Natural killer cell (primary cell): ENCODE results near the gene SLN. TPM values are rescaled to one million over a fixed set of nuclear protein-coding genes. Genes with fewer than 3 reads are reported as not detected.

Experiments
- ATAC-seq, 3 donors: fragments of 150-1000 bp in 2 of 3; fragments of 200-7000 bp in 1 of 3; cut with Tn5 transposase; 1 replicate in 1 of 3; 2 replicates in 2 of 3; pipeline ENCODE4 v1.10.0; 2021; ENCODE audit warnings: mild to moderate bottlenecking in 2 of 3, moderate library complexity in 2 of 3
- DNase-seq, 2 donors: peaks; one replicate each; pipeline versions ENCODE4 v3.0.0 to v3.0.0-alpha.2; 2013 to 2021; ENCODE audit warnings: mixed read lengths in 1 of 2
- H3K27ac ChIP-seq: one replicate; pipeline ENCODE4 v1.5.1; 2013; ENCODE audit warnings: mild to moderate bottlenecking, low read length
- H3K27me3 ChIP-seq: one replicate; pipeline ENCODE4 v1.6.1; 2013; ENCODE audit warnings: low read length; ENCODE audit not compliant: control insufficient read depth, insufficient read depth
- H3K36me3 ChIP-seq: one replicate; pipeline ENCODE4 v1.6.1; 2013; ENCODE audit warnings: low read length; ENCODE audit not compliant: control insufficient read depth, insufficient read depth
- H3K4me1 ChIP-seq: one replicate; pipeline ENCODE4 v1.6.1; 2013; ENCODE audit warnings: low read length; ENCODE audit not compliant: control insufficient read depth, insufficient read depth
- H3K4me3 ChIP-seq: one replicate; pipeline ENCODE4 v1.5.1; 2013; ENCODE audit warnings: low read length
- H3K9me3 ChIP-seq: one replicate; pipeline ENCODE4 v1.6.1; 2013; ENCODE audit warnings: low read length; ENCODE audit not compliant: control insufficient read depth, insufficient read depth
- H3K27ac Mint-ChIP-seq, 2 donors: one replicate each; pipeline ENCODE4 v1.8.0; 2022; ENCODE audit warnings: mild to moderate bottlenecking in 2 of 2, mixed read lengths in 2 of 2, moderate library complexity in 1 of 2
- H3K27me3 Mint-ChIP-seq, 2 donors: one replicate each; pipeline ENCODE4 v1.8.0; 2022; ENCODE audit warnings: low read depth in 2 of 2, mixed read lengths in 2 of 2
- H3K36me3 Mint-ChIP-seq: one replicate; pipeline ENCODE4 v1.8.0; 2022; ENCODE audit warnings: mixed read lengths
- H3K4me1 Mint-ChIP-seq, 2 donors: one replicate each; pipeline ENCODE4 v1.8.0; 2022; ENCODE audit warnings: mixed read lengths in 2 of 2
- H3K4me3 Mint-ChIP-seq: one replicate; pipeline ENCODE4 v1.8.0; 2022; ENCODE audit warnings: mild to moderate bottlenecking, moderate library complexity, mixed read lengths
- H3K9me3 Mint-ChIP-seq, 2 donors: one replicate each; pipeline ENCODE4 v1.8.0; 2022; ENCODE audit warnings: mixed read lengths in 2 of 2
- CTCF ChIP-seq: fragments of 200-600 bp; IDR thresholded peaks from one replicate; pipeline ENCODE4 v1.8.0; 2022; ENCODE audit warnings: antibody characterized with exemption
- WGBS: methylation state at CpG from one replicate; pipeline ENCODE4 v1.1.7; 2013; ENCODE audit warnings: missing lambda C conversion rate; ENCODE audit not compliant: insufficient coverage; 5-methylcytosine and 5-hydroxymethylcytosine counted together
- intact Hi-C: fragments of 100-400 bp; cut with micrococcal nuclease; formaldehyde crosslinking; loops from one replicate; pipeline ENCODE4 v1.14.2; 2022
- total RNA-seq, 4 donors: library from RNA; stranded (reverse); fragments of 120-200 nt in 1 of 4; gene quantifications; one replicate each; pipeline versions ENCODE4 v1.2.3 to v1.2.4, GENCODE V29; 2013 to 2022

The SLN gene
- total RNA-seq, 3 donors from 2014 or later (not counting 1 experiment from before 2014, with no cell fraction given), result not detected

DNA sequence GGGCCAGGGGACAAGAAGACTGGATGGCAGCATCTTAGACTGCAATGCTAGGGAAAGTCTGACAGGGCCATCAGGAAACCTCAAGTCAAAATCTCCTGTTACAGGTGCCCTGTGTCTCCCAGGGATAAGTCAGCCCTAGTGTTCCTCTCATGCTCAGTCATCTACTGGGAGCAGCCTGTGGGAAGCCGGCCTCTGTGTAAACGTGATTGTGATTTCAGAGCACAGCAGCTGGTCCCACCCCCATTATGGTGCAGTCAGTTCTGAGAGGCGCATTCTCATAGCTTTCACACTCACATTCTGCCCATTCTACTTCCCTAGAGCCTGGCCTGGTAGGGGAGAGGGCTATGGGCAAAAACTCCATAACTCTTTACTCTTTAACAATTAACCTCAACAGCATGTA is 7.2 kb upstream of the SLN start:
- intact Hi-C loops, result no loop called here
- no peaks in the 10 kb centered on the region for H3K36me3 ChIP-seq
- ATAC-seq (no peak), DNase-seq (no peak)
- H3K27ac ChIP-seq, result no peak overlapping the region
- H3K36me3 Mint-ChIP-seq, result no peaks in the 10 kb centered on the region
- H3K9me3 Mint-ChIP-seq, result peaks cover 0 to 2% of the 10 kb centered on the region in 2 donors
- no peak overlapping the region for H3K27ac Mint-ChIP-seq
- no peak overlapping the region for H3K4me3 ChIP-seq
- no peaks in the 10 kb centered on the region for H3K9me3 ChIP-seq
- H3K4me1 ChIP-seq, result no peaks in the 10 kb centered on the region
- no peak for TF ChIP-seq CTCF
- no peak overlapping the region for H3K4me3 Mint-ChIP-seq
- no peaks in the 10 kb centered on the region for H3K4me1 Mint-ChIP-seq
- no peaks in the 10 kb centered on the region for H3K27me3 ChIP-seq
- 55% methylated on average over 2 of the region's 3 CpGs for WGBS
- H3K27me3 Mint-ChIP-seq, result peaks cover 6 to 7% of the 10 kb centered on the region in 2 donors

DNA sequence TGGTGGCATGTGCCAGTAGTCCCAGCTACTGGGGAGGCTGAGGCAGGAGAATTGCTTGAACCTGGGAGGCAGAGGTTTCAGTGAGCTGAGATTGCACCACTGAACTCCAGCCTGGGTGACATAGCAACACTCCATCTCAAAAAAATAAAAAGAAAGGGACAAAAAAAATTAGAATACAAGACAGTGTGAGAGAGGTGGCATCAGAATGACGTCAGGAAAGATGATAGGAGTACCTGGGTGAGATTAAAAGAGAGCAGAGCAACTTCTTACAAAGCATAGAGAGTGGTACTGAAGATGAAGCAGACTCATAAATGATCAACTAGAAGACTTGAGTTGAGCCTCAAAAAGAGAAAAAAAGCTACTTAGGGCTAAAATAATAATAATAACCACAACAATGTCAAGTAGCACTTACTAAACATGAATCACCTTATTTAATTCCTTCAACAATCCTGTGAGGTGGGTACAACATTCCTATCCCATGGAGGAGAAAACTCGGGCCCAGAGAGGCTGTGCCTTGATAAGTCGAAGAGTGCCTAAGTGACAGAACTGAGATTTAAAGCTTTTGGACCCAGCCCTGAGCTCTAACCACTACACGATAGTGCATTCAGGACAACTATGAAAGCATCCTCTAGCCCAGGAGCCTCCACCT is 5.2 kb upstream of the SLN start:
- H3K4me1 ChIP-seq, result no peaks in the 10 kb centered on the region
- TF ChIP-seq CTCF, result no peak
- Mint-ChIP-seq H3K4me1 (no peaks in the 10 kb centered on the region), H3K27me3 (peaks cover 6% of the 10 kb centered on the region in 2 donors), H3K9me3 (peaks cover 0 to 2% of the 10 kb centered on the region in 2 donors), H3K27ac (no peak overlapping the region), H3K4me3 (no peak overlapping the region), H3K36me3 (no peaks in the 10 kb centered on the region)
- no peaks in the 10 kb centered on the region for H3K9me3 ChIP-seq
- intact Hi-C loops, result no loop called here
- no peaks in the 10 kb centered on the region for H3K36me3 ChIP-seq
- DNase-seq, result no peak
- no peak overlapping the region for H3K4me3 ChIP-seq
- H3K27ac ChIP-seq, result no peak overlapping the region
- H3K27me3 ChIP-seq, result no peaks in the 10 kb centered on the region
- ATAC-seq, result no peak
- 76% methylated on average over 4 of the region's 4 CpGs for WGBS

DNA sequence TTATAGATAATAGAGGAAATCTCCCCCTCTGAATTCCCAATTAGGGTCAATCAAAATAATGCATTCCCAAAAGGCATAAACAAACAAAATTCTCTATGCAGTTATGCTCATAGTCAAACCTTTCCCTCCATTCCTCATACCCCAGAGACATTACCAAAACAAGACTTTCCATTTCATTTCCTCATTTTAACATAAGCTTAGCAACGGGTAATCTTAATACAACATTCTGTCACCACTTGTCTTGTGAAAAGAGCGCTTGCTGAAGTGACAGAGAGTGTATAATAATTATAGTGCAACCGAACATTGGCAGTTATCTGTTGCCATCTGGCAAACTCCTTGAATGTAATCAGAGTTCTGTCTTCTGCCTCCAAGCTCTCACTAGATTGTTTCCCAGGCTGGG is 1.2 kb upstream of the SLN start:
- Mint-ChIP-seq H3K27me3 (peaks cover 11 to 14% of the 10 kb centered on the region in 2 donors), H3K9me3 (peaks cover 0 to 2% of the 10 kb centered on the region in 2 donors), H3K4me3 (no peak overlapping the region), H3K4me1 (no peaks in the 10 kb centered on the region), H3K36me3 (no peaks in the 10 kb centered on the region), H3K27ac (no peak overlapping the region)
- H3K36me3 ChIP-seq, result no peaks in the 10 kb centered on the region
- no peak overlapping the region for H3K27ac ChIP-seq
- no peak for TF ChIP-seq CTCF
- no peak overlapping the region for H3K4me3 ChIP-seq
- H3K4me1 ChIP-seq, result no peaks in the 10 kb centered on the region
- 64% methylated on average over 3 of the region's 3 CpGs for WGBS
- H3K27me3 ChIP-seq, result peaks cover 2% of the 10 kb centered on the region
- DNase-seq (no peak), ATAC-seq (no peak)
- H3K9me3 ChIP-seq, result no peaks in the 10 kb centered on the region
- intact Hi-C loops, result no loop called here

DNA sequence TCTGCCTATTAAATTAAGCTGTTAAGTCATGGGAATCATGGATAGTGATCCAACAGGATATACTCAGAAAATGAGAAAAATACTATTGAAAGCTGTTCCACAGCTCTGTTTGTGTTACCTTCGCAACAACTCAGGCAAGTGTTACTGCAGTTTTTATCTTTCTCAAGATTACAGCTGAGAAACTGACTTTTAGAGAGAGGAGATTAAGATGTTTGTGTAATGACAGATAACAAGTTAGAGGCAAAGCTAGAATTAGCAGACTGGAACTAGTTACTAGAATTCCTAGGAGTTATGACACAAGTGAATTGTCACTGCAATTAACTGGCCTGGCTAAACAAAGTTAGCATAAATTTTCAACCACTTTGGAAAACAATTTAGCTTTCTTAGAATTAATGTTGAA is 1.6 kb downstream of the SLN start:
- no peaks in the 10 kb centered on the region for H3K9me3 Mint-ChIP-seq

More for the DNA sequence above, 1.6 kb downstream of the SLN start:
- Histone ChIP-seq H3K27ac (no peak overlapping the region), H3K27me3 (peaks cover 2% of the 10 kb centered on the region), H3K36me3 (no peaks in the 10 kb centered on the region), H3K4me1 (no peaks in the 10 kb centered on the region), H3K9me3 (no peaks in the 10 kb centered on the region), H3K4me3 (no peak overlapping the region)
- intact Hi-C loops, result no loop called here
- TF ChIP-seq CTCF, result no peak
- no peak for ATAC-seq
- H3K4me3 Mint-ChIP-seq, result no peak overlapping the region
- 100% methylated on average over 1 of the region's 1 CpG for WGBS
- peaks cover 4 to 11% of the 10 kb centered on the region in 2 donors for H3K27me3 Mint-ChIP-seq
- H3K36me3 Mint-ChIP-seq, result no peaks in the 10 kb centered on the region
- no peak overlapping the region for H3K27ac Mint-ChIP-seq
- no peaks in the 10 kb centered on the region for H3K4me1 Mint-ChIP-seq
- DNase-seq, result no peak
